Keratinocyte (primary cell): ENCODE measurements around the gene PKN2. TPM values are rescaled to one million over a fixed set of nuclear protein-coding genes. Genes with fewer than 3 reads are reported as not detected.

Experiments
- DNase-seq: peaks from one replicate; pipeline ENCODE4 v3.0.0-alpha.2; 2011; ENCODE audit warnings: low read depth, missing footprints, low spot score
- FAIRE-seq: peaks from 2 replicates; lab custom pipeline; 2011; peaks lifted over from hg19 to GRCh38; lab: Jason Lieb, UNC
- H2AFZ ChIP-seq: 2 replicates; pipeline ENCODE4 v1.6.0; 2012; ENCODE audit warnings: low read length, control low read depth, inconsistent platforms; ENCODE audit not compliant: control insufficient read depth
- H3K27ac ChIP-seq: 2 replicates; pipeline ENCODE4 v1.5.1; 2011; ENCODE audit warnings: low read length; ENCODE audit not compliant: control insufficient read depth, insufficient read depth
- H3K27me3 ChIP-seq: 3 replicates; pipeline ENCODE4 v1.6.0; 2011; ENCODE audit warnings: low read length; ENCODE audit not compliant: control insufficient read depth, insufficient read depth; ENCODE audit errors: extremely low read depth
- H3K36me3 ChIP-seq, 2 experiments: 2 replicates in 1 of 2; 3 replicates in 1 of 2; pipeline ENCODE4 v1.5.1; 2011; ENCODE audit warnings: low read length in 2 of 2, mild to moderate bottlenecking in 1 of 2; ENCODE audit not compliant: control insufficient read depth in 2 of 2, insufficient read depth in 2 of 2; ENCODE audit errors: extremely low read depth in 1 of 2
- H3K4me1 ChIP-seq: 3 replicates; pipeline ENCODE4 v1.5.1; 2011; ENCODE audit warnings: low read length; ENCODE audit not compliant: control insufficient read depth, insufficient read depth; ENCODE audit errors: extremely low read depth
- H3K4me2 ChIP-seq: 3 replicates; pipeline ENCODE4 v1.6.0; 2011; ENCODE audit warnings: low read depth, low read length; ENCODE audit not compliant: control insufficient read depth, insufficient read depth; ENCODE audit errors: extremely low read depth
- H3K4me3 ChIP-seq, 3 experiments: fragments of 200-600 bp in 1 of 3; sonication (generic) in 1 of 3; 2 replicates in 2 of 3; 3 replicates in 1 of 3; pipeline ENCODE4 v1.5.1; 2011 to 2016; ENCODE audit warnings: low read length in 3 of 3, mild to moderate bottlenecking in 3 of 3, control low read depth in 2 of 3, inconsistent platforms in 1 of 3, low read depth in 1 of 3, mixed read lengths in 1 of 3, mixed run types in 1 of 3, moderate library complexity in 1 of 3; ENCODE audit not compliant: control insufficient read depth in 2 of 3, insufficient read depth in 2 of 3; ENCODE audit errors: extremely low read depth in 1 of 3
- H3K79me2 ChIP-seq: 2 replicates; pipeline ENCODE4 v1.6.0; 2012; ENCODE audit warnings: low read length; ENCODE audit not compliant: control insufficient read depth, insufficient read depth
- H3K9ac ChIP-seq: 3 replicates; pipeline ENCODE4 v1.6.0; 2011; ENCODE audit warnings: low read length; ENCODE audit not compliant: control insufficient read depth, insufficient read depth; ENCODE audit errors: extremely low read depth
- H3K9me1 ChIP-seq: 3 replicates; pipeline ENCODE4 v1.6.0; 2011; ENCODE audit warnings: low read length; ENCODE audit not compliant: control insufficient read depth, insufficient read depth; ENCODE audit errors: extremely low read depth
- H3K9me3 ChIP-seq: 2 replicates; pipeline ENCODE4 v1.5.1; 2012; ENCODE audit warnings: low read depth, low read length; ENCODE audit not compliant: control insufficient read depth
- H4K20me1 ChIP-seq: 3 replicates; pipeline ENCODE4 v1.6.0; 2011; ENCODE audit warnings: low read length; ENCODE audit not compliant: control insufficient read depth, insufficient read depth; ENCODE audit errors: extremely low read depth
- CTCF ChIP-seq, 3 experiments: IDR thresholded peaks in 1 of 3; conservative IDR thresholded peaks in 1 of 3; optimal IDR thresholded peaks in 1 of 3; 2 replicates in 2 of 3; 3 replicates in 1 of 3; pipeline versions ENCODE3 to v1.5.1; 2011; ENCODE audit warnings: low read length in 3 of 3, mild to moderate bottlenecking in 3 of 3, moderate library complexity in 2 of 3, control low read depth in 1 of 3, inconsistent platforms in 1 of 3; ENCODE audit not compliant: insufficient read depth in 2 of 3; ENCODE audit errors: extremely low read depth in 1 of 3
- EZH2 ChIP-seq: IDR thresholded peaks from one replicate; pipeline ENCODE4 v1.6.1; 2012; ENCODE audit warnings: inconsistent platforms, mild to moderate bottlenecking, low read length, moderate library complexity
- dilution Hi-C: fragments of 300-500 bp; cut with MboI; formaldehyde crosslinking; loops from one replicate; pipeline ENCODE4 v1.7.0; 2020; ENCODE audit warnings: low sequenced_read_pairs; ENCODE audit not compliant: extremely low pct_ligation_motif_present
- polyA plus RNA-seq, 5 experiments: library from polyadenylated mRNA; depleted of rRNA in 3 of 5; stranded (reverse) in 3 of 5; stranded (forward) in 1 of 5; unstranded in 1 of 5; fragments of >200 nt; gene quantifications; 1 replicate in 1 of 5; 2 replicates in 3 of 5; 3 replicates in 1 of 5; pipeline versions ENCODE4 v1.2.1 to v1.2.3, GENCODE V29; 2011 to 2012; ENCODE audit warnings: missing spikeins in 2 of 5, low read depth in 1 of 5, low replicate concordance in 1 of 5

PKN2 gene
- polyA plus RNA-seq, 1 donor (not counting 4 experiments of a cell fraction or from before 2014, with no cell fraction given), result 30.8 TPM

GRCh38 chr1:88737338-88737927 lies 53.4 kb downstream of the PKN2 start:
- DNase-seq (no peak), FAIRE-seq (peak; percentile 34)
- no peak for TF ChIP-seq CTCF (optimal IDR thresholded peaks at IDR 0.05 in 1 of 3, IDR thresholded peaks at IDR 0.05 in 1 of 3, conservative IDR thresholded peaks at IDR 0.05 in 1 of 3; ENCODE audit: extremely low read depth in 1 of 3, insufficient read depth in 2 of 3, low read length in 3 of 3)
- H3K79me2 ChIP-seq, result peaks cover 48% of the 10 kb centered on the region
- H3K4me3 ChIP-seq, result no peak overlapping the region
- dilution Hi-C loops, result no loop called here
- H3K36me3 ChIP-seq, result no peaks in the 10 kb centered on the region
- no peak overlapping the region for H2AFZ ChIP-seq
- no peaks in the 10 kb centered on the region for H3K4me1 ChIP-seq
- H3K4me2 ChIP-seq, result no peak overlapping the region
- no peaks in the 10 kb centered on the region for H3K9me3 ChIP-seq
- H3K9ac ChIP-seq, result no peak overlapping the region
- H3K9me1 ChIP-seq, result no peaks in the 10 kb centered on the region
- no peaks in the 10 kb centered on the region for H3K27me3 ChIP-seq
- H4K20me1 ChIP-seq, result peaks cover 5% of the 10 kb centered on the region
- H3K27ac ChIP-seq, result no peak overlapping the region

- Histone ChIP-seq H4K20me1 (peaks cover 5% of the 10 kb centered on the region), H3K79me2 (peaks cover 26% of the 10 kb centered on the region), H3K36me3 (no peaks in the 10 kb centered on the region), H3K4me1 (no peaks in the 10 kb centered on the region), H3K9ac (no peak overlapping the region), H3K9me3 (no peaks in the 10 kb centered on the region), H3K9me1 (no peaks in the 10 kb centered on the region), H3K27ac (no peak overlapping the region), H2AFZ (no peak overlapping the region), H3K4me3 (no peak overlapping the region), H3K27me3 (no peaks in the 10 kb centered on the region), H3K4me2 (no peak overlapping the region)
- no peak for TF ChIP-seq EZH2
- no peak for TF ChIP-seq CTCF (optimal IDR thresholded peaks at IDR 0.05 in 1 of 3, IDR thresholded peaks at IDR 0.05 in 1 of 3, conservative IDR thresholded peaks at IDR 0.05 in 1 of 3; ENCODE audit: extremely low read depth in 1 of 3, insufficient read depth in 2 of 3, low read length in 3 of 3)
- FAIRE-seq (no peak), DNase-seq (no peak)
- dilution Hi-C loops, result no loop called here
Observed at GRCh38 chr1:88740784-88741183, 56.7 kb downstream of the PKN2 start.
